HUES48 (cell line): Measurements from ENCODE around the gene LINC00237.

Experiments
- H3K27ac ChIP-seq: one replicate; pipeline ENCODE4 v1.7.0; 2013; ENCODE audit warnings: low read depth, low read length, inconsistent platforms
- H3K27me3 ChIP-seq: 2 replicates; pipeline ENCODE4 v1.6.1; 2013; ENCODE audit warnings: mild to moderate bottlenecking, low read length; ENCODE audit not compliant: control insufficient read depth, insufficient read depth
- H3K36me3 ChIP-seq: 2 replicates; pipeline ENCODE4 v1.6.1; 2013; ENCODE audit warnings: low read length; ENCODE audit not compliant: control insufficient read depth, insufficient read depth
- H3K4me1 ChIP-seq: 2 replicates; pipeline ENCODE4 v1.6.1; 2013; ENCODE audit warnings: mild to moderate bottlenecking, low read length; ENCODE audit not compliant: control insufficient read depth, insufficient read depth
- H3K4me3 ChIP-seq: 2 replicates; pipeline ENCODE4 v1.5.1; 2013; ENCODE audit warnings: mild to moderate bottlenecking, low read depth, low read length
- H3K9ac ChIP-seq: 2 replicates; pipeline ENCODE4 v1.6.1; 2013; ENCODE audit warnings: mild to moderate bottlenecking, low read depth, low read length, moderate library complexity
- H3K9me3 ChIP-seq: 2 replicates; pipeline ENCODE4 v1.6.1; 2013; ENCODE audit warnings: low read length; ENCODE audit not compliant: control insufficient read depth, insufficient read depth

Gene LINC00237

DNA sequence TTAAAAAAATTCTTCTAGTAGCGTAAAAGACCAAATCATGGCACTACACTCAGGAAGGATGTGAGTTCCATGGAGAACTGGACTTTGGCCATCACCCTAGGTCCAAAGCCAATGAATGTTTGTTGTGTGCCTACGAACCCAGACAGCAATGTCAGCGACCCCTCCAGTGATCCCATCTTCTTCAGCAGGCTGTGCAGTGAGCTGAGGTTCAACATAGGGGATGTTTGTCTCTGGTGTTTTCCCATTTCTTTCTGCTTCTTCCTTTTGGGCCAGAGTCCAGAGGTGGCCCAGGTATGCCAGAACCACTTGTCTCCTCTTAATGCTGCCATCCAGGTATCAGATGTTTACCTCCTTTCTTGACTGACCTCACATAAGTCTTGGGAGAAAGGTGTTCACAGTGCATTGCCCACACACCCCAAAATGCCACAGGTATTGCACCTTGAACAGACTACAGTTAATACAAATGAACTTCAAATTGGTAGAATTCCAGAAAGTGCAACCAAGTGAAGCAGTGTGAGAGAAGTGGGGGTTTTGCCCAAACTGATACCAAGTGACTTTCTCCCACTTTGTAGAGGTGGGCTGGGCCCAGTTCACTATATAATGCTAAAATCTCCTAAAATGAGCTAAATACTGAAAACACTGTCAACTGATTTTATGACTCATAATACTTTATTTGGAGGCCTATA lies 33.9 kb upstream of the LINC00237 start:
- Histone ChIP-seq H3K9ac (no peak overlapping the region), H3K27me3 (no peaks in the 10 kb centered on the region), H3K36me3 (peaks cover 47% of the 10 kb centered on the region), H3K9me3 (no peaks in the 10 kb centered on the region), H3K27ac (no peak overlapping the region), H3K4me3 (no peak overlapping the region), H3K4me1 (no peaks in the 10 kb centered on the region)

- peaks cover 4% of the 10 kb centered on the region; the same call in 1 of the 2 replicates for H3K4me1 ChIP-seq
- no peaks in the 10 kb centered on the region for H3K27me3 ChIP-seq
- no peak overlapping the region for H3K9ac ChIP-seq
- H3K4me3 ChIP-seq = no peak overlapping the region
- H3K27ac ChIP-seq = no peak overlapping the region
- H3K36me3 ChIP-seq = peaks cover 66% of the 10 kb centered on the region
- no peaks in the 10 kb centered on the region for H3K9me3 ChIP-seq
These were observed 30.9 kb upstream of the LINC00237 start for GRCh38 chr20:21137078-21137477.

GRCh38 chr20:21136015-21136732 lies 30.0 kb upstream of the LINC00237 start:
- Histone ChIP-seq H3K36me3 (peaks cover 72% of the 10 kb centered on the region), H3K4me3 (no peak overlapping the region), H3K27ac (no peak overlapping the region), H3K27me3 (no peaks in the 10 kb centered on the region), H3K9me3 (no peaks in the 10 kb centered on the region), H3K9ac (no peak overlapping the region), H3K4me1 (peaks cover 13% of the 10 kb centered on the region)

- Histone ChIP-seq H3K9ac (no peak overlapping the region), H3K9me3 (no peaks in the 10 kb centered on the region), H3K4me1 (peaks cover 23% of the 10 kb centered on the region), H3K27ac (no peak overlapping the region), H3K27me3 (no peaks in the 10 kb centered on the region), H3K36me3 (peaks cover 68% of the 10 kb centered on the region), H3K4me3 (no peak overlapping the region)
These were observed 28.8 kb upstream of the LINC00237 start for GRCh38 chr20:21134883-21135493.

- no peaks in the 10 kb centered on the region for H3K27me3 ChIP-seq
- H3K36me3 ChIP-seq = peaks cover 59% of the 10 kb centered on the region
- H3K4me1 ChIP-seq = peaks cover 26% of the 10 kb centered on the region
- H3K4me3 ChIP-seq = no peak overlapping the region
- H3K9ac ChIP-seq = no peak overlapping the region
- H3K9me3 ChIP-seq = no peaks in the 10 kb centered on the region
- no peak overlapping the region for H3K27ac ChIP-seq
These were observed 27.9 kb upstream of the LINC00237 start for GRCh38 chr20:21133917-21134622.

DNA sequence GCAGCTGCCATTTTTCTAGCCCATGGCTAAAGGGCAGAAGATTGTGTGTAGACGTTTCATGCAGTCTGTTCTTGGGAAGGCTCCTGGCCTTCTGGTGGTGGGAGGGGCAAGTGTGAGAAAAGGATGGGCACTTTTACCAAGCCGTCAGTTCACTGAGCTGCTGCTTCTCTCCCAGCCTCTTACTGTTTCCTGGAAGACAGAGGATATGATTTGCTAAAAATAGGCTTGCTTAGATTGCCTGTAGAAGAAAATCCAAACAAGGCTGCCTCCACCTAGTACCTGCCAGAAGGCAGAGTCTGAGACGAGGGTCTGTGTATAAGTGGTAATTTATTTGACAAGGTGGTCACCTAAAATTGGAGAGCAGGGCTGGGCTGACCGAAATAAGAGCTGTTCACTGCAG lies 27.2 kb upstream of the LINC00237 start:
- H3K36me3 ChIP-seq = peaks cover 53% of the 10 kb centered on the region
- H3K9ac ChIP-seq = no peak overlapping the region
- H3K4me1 ChIP-seq = peaks cover 26% of the 10 kb centered on the region
- H3K27me3 ChIP-seq = no peaks in the 10 kb centered on the region
- no peak overlapping the region for H3K27ac ChIP-seq
- H3K4me3 ChIP-seq = no peak overlapping the region
- H3K9me3 ChIP-seq = no peaks in the 10 kb centered on the region

DNA sequence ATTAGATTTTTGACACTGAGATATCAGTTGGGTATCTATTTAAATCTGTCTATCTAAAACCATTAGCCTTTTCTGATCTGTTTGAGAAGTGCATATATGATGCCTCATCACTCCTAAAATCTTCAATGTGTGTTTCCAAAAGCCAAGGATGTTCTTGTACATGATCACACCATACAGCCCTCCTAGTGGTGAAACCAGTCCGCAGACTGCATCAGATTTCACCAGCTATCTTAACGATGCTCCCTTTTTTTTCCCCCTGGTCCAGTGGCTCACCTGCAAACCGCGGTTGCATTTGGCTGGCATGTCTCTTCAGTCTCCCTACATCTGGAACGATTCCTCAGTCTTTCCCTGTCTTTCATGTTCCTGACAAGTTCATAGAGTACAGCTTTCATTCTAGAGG lies 23.7 kb upstream of the LINC00237 start:
- Histone ChIP-seq H3K27ac (no peak overlapping the region), H3K4me1 (peaks cover 45% of the 10 kb centered on the region), H3K4me3 (no peak overlapping the region), H3K9me3 (no peaks in the 10 kb centered on the region), H3K36me3 (peaks cover 29% of the 10 kb centered on the region; the same call in 1 of the 2 replicates), H3K9ac (no peak overlapping the region), H3K27me3 (no peaks in the 10 kb centered on the region)

GRCh38 chr20:21127201-21127981 lies 21.2 kb upstream of the LINC00237 start:
- Histone ChIP-seq H3K9ac (no peak overlapping the region), H3K9me3 (no peaks in the 10 kb centered on the region), H3K4me1 (peaks cover 44% of the 10 kb centered on the region), H3K36me3 (0 out of 2 replicates have a peak, but pooled peaks cover 10% of the 10 kb centered on the region), H3K27ac (no peak overlapping the region), H3K27me3 (no peaks in the 10 kb centered on the region), H3K4me3 (peak overlapping the region; percentile 81)

- Histone ChIP-seq H3K9ac (peak overlapping the region; percentile 52; the same call in 1 of the 2 replicates), H3K4me1 (peaks cover 36% of the 10 kb centered on the region), H3K27ac (no peak overlapping the region), H3K9me3 (no peaks in the 10 kb centered on the region), H3K27me3 (no peaks in the 10 kb centered on the region), H3K36me3 (0 out of 2 replicates have a peak, but pooled peaks cover 4% of the 10 kb centered on the region), H3K4me3 (peak overlapping the region; percentile 81)
These were observed 20.4 kb upstream of the LINC00237 start for GRCh38 chr20:21126581-21126870.

DNA sequence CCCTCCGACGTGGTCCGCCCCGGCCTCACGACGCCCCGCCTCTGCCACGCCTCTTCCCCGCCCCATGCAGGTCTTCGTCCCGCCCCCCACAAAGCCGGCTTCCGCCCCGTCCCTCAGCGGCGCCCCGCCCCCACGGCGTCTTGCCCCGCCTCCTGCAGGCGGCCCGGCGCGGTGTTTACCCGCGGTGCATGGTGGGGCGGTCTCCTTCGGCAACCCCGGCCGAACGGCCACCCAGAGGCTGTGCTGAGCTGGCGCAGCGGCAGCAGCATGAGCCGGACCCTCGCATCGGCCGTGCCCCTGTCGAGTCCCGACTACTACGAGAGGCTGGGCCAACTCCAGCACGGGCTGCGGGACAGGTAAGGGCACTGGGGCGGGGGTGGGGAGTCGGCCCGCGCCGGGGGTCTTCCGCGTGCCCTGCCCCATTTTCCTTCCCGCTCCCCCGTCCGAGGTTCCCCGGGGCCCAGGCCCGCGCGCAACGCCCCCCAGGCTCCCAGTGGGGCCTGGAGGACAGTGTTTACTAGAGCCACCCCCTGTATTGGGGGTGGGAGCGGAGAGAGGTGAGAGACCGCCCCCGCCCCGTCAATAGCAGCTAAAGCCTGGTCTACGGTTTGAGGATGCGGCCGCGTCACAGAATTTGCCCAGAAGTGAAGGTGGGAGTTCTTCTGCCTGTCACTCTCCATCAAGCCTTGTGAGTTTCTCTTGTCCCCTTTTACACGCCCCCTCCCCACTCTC lies 19.9 kb upstream of the LINC00237 start, which contains the start of gene KIZ:
Gene KIZ (plus strand): TSS at position 234 of the 732 bp plus-strand sequence. CDS start 34 bp downstream, at position 268.
- Histone ChIP-seq H3K4me1 (peaks cover 30% of the 10 kb centered on the region), H3K4me3 (peak within 1 kb of the TSS; percentile 81), H3K27me3 (no peaks in the 10 kb centered on the region), H3K9ac (peak within 1 kb of the TSS; percentile 52), H3K36me3 (no peaks in the 10 kb centered on the region), H3K27ac (peak within 1 kb of the TSS; percentile 86), H3K9me3 (no peaks in the 10 kb centered on the region)
